ENCODE results near the gene DAZAP2.

- TF ChIP-seq POLR2A (IDR thresholded peaks at IDR 0.05; ENCODE audit: low read length) (no peak), GATA1 (IDR thresholded peaks at IDR 0.05; ENCODE audit: low read depth, low read length) (no peak)
Observed at GRCh38 chr12:51219322-51219721, 19.3 kb upstream of the DAZAP2 start.

Data from erythroblast (primary cell).